Transverse colon (tissue), 3 donors: ENCODE data around the gene LAMP1.

Experiments
- CTCF ChIP-seq, 5 experiments: fragments of 200-600 bp in 3 of 5; fragments of 450-650 bp in 2 of 5; sonication (generic) in 3 of 5; IDR thresholded peaks; 1 replicate in 2 of 5; 2 replicates in 3 of 5; pipeline ENCODE4 v1.5.1; 2016 to 2017; ENCODE audit warnings: antibody characterized with exemption in 5 of 5, inconsistent platforms in 3 of 5, mild to moderate bottlenecking in 2 of 5, moderate library complexity in 1 of 5
- EP300 ChIP-seq: sonication (generic); formaldehyde crosslinking; IDR thresholded peaks from one replicate; pipeline ENCODE4 v1.6.1; 2017; ENCODE audit warnings: antibody characterized with exemption, low read depth
- POLR2A ChIP-seq: fragments of 450-650 bp; IDR thresholded peaks from one replicate; pipeline ENCODE4 v1.6.1; 2016; ENCODE audit warnings: antibody characterized with exemption, mild to moderate bottlenecking, moderate library complexity

DNA sequence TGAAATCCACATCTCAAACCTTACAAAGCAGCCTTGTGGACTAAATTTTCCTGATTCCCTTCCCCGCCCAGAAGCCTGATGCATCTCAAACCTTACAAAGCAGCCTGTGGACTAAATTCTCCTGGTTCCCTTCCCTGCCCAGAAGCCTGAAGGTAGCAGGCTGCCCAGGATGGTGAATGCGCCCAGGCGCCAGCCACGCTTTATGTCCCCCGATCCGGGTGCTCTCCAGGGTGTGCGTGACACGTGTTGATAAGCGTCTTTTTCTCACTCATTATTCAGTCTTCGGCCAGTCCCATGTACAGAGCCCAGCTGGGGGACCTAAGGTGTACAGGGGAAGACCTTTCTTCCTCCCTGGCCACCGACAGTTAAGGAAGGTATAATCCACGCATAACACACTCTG lies 31.8 kb downstream of the LAMP1 start:
- no peak for TF ChIP-seq EP300
- no peak for TF ChIP-seq POLR2A
- TF ChIP-seq CTCF (IDR thresholded peaks at IDR 0.05): no peak
